ENCODE results near the gene CXCL8. TPM values are rescaled to one million over a fixed set of nuclear protein-coding genes. Genes with fewer than 3 reads are reported as not detected.

CXCL8 gene
- total and polyA plus RNA-seq, 11 donors = 0.15 to 7.5 (median 0.56) TPM; not detected in 3

GRCh38 chr4:73721909-73722308, 18.5 kb upstream of the CXCL8 start:
- Histone ChIP-seq H3K9me3 (no peaks in the 10 kb centered on the region), H3K4me3 (no peak overlapping the region), H3K27ac (peak overlapping the region in 2 of 12 donors; percentile 7 to 48), H3K27me3 (no peaks in the 10 kb centered on the region), H3K4me1 (peaks cover 0 to 33% (median 0%) of the 10 kb centered on the region in 12 donors), H3K36me3 (no peaks in the 10 kb centered on the region)
- DNase-seq (no peak), ATAC-seq (peak in 1 of 4 donors; percentile 65)
- TF ChIP-seq POLR2A (IDR thresholded peaks at IDR 0.05) (no peak), CTCF (IDR thresholded peaks at IDR 0.05) (no peak)
- WGBS, 4 donors = 63 to 78% (median 68%) methylated on average over 1 of the region's 1 CpG
- intact Hi-C loops (cut with DNase I) = loop anchor here in 4 of 10 donors (10.0 kb wide), 2 partner anchors 203 to 413 kb away; no protein-coding TSS in a partner anchor

DNA sequence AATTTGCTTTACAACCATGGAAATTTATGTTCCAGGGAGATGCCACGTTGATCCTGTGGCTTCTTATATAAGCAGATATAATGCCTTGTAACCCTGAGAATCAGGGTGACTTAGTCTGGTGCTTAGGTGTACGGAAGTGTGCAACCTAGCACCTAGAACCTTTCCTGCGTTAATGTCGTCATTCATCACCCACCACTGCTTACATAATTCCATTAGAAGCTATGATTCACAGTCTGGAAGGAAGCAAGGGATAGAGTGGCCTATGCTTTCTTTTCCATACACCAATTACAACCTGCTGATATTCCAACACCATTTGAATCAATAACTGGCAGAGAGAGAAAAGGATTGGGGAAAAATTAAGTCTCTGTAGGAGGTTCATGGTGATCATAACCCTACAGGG, 17.3 kb upstream of the CXCL8 start:
- ATAC-seq (no peak), DNase-seq (no peak)
- intact Hi-C loops (cut with DNase I) = loop anchor here in 4 of 10 donors (10.0 kb wide), 2 partner anchors 202 to 412 kb away; no protein-coding TSS in a partner anchor
- Histone ChIP-seq H3K27me3 (no peaks in the 10 kb centered on the region), H3K4me3 (no peak overlapping the region), H3K36me3 (no peaks in the 10 kb centered on the region), H3K4me1 (peaks cover 0 to 33% (median 0%) of the 10 kb centered on the region in 12 donors), H3K9me3 (no peaks in the 10 kb centered on the region), H3K27ac (no peak overlapping the region)
- WGBS, 4 donors = 79 to 91% (median 88%) methylated on average over 4 of the region's 4 CpGs
- TF ChIP-seq POLR2A (IDR thresholded peaks at IDR 0.05) (no peak), CTCF (IDR thresholded peaks at IDR 0.05) (no peak)

DNA sequence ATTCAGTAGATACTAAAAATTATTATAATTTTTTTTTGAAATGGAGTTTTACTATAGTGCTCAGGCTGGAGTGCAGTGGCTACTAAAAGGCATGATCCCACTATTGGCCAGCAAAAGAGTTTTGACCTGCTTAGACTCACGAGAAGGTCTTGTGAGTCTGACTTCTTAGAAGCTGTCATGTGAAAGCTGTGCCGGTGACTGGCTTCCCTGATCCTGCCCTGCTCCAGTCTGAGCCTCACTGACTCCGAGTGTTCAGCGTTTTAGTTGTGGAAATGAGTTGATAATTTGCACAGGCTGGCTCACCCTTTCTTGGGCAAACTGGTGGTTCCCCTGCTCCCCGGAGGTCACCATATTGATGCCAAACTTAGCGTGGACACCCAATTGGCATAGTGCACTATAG, 16.4 kb upstream of the CXCL8 start:
- no peaks in the 10 kb centered on the region for H3K9me3 ChIP-seq
- no peaks in the 10 kb centered on the region for H3K27me3 ChIP-seq
- H3K27ac ChIP-seq = no peak overlapping the region
- no peak overlapping the region for H3K4me3 ChIP-seq
- no peak for TF ChIP-seq POLR2A (IDR thresholded peaks at IDR 0.05)
- peaks cover 0 to 31% (median 0%) of the 10 kb centered on the region in 12 donors for H3K4me1 ChIP-seq
- ATAC-seq = no peak
- DNase-seq = no peak
- H3K36me3 ChIP-seq = no peaks in the 10 kb centered on the region
- intact Hi-C loops (cut with DNase I) = loop anchor here in 4 of 10 donors (10.0 kb wide), 2 partner anchors 201 to 411 kb away; no protein-coding TSS in a partner anchor
- 77 to 90% (median 87%) methylated on average over 6 of the region's 6 CpGs for WGBS, 4 donors

GRCh38 chr4:73725510-73725909, 14.9 kb upstream of the CXCL8 start:
- peak overlapping the region in 1 of 12 donors; percentile 2 for H3K27ac ChIP-seq

More at GRCh38 chr4:73725510-73725909, 14.9 kb upstream of the CXCL8 start:
- Histone ChIP-seq H3K27me3 (no peaks in the 10 kb centered on the region), H3K4me3 (no peak overlapping the region), H3K9me3 (no peaks in the 10 kb centered on the region), H3K36me3 (no peaks in the 10 kb centered on the region), H3K4me1 (peaks cover 0 to 41% (median 0%) of the 10 kb centered on the region in 12 donors)
- TF ChIP-seq POLR2A (IDR thresholded peaks at IDR 0.05) (no peak), CTCF (IDR thresholded peaks at IDR 0.05) (no peak)
- intact Hi-C loops (cut with DNase I) = loop anchor here in 9 of 10 donors (5.0 to 10.0 kb wide), 8 partner anchors 63 to 412 kb away; partner anchors contain the start of genes CXCL3 (in 2 of the 9) and CXCL1 (in 1 of the 9)
- ATAC-seq (no peak), DNase-seq (no peak)
- WGBS, 4 donors = 92 to 95% (median 95%) methylated on average over 4 of the region's 4 CpGs
